Fibroblast of upper back skin (primary cell): ENCODE results near the gene CER1.
"Not testable (repeated sequence)": the region's sequence is repeated elsewhere in the genome, so short reads cannot be mapped to it uniquely, and the experiment has no call there.

ENCODE experiments used
- DNase-seq: peaks from one replicate; pipeline ENCODE4 v3.0.0-alpha.2; 2013

CER1 gene

DNA sequence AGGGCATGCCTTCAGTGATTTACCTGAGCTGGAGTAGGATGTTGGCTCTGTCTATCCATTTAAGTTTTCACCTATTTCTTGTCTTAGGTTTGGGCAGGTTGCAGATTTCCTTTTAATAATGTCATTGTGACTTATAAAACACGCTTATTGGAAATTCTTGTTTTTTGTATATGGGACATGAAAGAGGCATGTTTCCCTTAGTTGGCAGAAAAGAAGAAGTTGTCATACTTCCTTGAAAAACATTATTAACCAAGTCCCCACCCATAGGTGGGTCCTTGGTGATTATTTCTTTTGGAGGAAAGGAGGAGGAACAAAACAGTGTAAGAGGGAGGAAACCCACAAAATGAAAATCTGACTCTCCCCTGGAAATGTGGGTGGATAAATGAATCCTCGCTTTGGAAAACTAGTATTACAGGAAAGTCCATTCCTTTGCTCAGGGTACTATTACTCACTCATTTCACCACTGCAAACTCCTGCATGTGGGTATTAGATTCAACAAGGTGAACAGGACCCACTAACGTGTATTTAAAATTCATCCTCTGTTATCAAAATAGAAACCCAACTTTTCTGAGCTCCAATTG is 9.3 kb downstream of the CER1 start:
- no peak for DNase-seq

DNA sequence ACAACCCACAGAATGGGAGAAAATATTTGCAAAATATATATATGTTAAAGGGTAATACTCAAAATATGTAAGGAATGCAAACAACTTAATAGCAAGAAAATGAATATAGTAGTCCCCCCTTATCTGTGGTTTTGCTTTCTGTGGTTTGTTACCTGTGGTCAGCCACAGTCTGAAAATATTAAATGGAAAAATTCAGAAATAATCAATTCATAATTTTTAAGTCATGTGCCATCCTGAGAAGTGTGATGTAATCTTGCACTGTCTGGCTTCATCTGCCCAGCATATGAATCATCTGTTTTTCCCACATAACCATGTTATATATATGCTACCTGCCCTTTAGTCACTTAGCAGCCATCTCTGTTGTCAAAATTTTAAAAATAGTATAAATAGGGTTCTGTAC is 11.7 kb downstream of the CER1 start:
- peak; percentile 89 for DNase-seq

DNA sequence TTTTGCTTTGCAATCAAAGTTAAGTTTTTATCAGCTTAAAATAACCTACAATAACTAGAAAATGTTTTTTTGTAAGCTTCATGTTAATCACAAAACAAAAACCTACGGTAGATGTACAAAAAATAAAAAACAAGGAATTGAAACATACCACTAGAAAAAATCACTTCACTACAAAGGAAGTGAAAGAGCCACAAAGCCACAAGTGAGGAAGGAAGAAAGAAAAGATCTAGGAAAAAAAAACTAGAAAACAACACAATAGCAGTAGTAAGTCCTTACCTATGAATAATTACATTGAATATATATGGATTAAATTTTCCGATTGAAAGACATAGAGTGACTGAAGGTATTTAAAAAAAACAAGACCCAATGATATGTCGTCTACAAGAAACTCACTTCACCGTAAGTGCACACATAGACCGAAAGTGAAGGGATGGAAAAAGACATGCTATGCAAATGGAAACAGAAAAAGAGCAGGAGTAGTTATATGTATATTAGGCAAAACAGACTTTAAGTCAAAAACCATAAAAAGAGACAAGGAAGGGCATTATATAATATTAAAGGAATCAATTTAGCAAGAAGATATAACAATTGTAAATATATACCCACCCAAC is 15.9 kb downstream of the CER1 start:
- no peak for DNase-seq

DNA sequence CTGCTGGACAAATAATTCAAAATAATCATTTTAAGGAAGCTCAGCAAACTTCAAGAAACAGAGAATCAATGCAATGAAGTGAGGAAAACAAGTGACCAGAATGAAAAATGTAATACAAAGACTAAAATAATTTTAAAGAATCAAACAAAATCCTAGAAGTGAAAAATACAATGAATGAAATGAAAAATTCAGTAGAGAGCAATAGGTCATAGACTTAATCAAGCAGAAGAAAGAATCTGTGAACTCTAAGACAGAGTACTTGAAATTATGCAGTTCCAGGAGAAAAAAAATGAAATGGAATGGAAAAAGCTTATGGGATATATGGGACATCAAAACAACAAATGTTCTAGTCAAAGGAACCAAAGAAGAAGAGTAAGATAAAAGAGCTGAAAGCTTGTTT is 17.5 kb downstream of the CER1 start:
- no peak for DNase-seq

DNA sequence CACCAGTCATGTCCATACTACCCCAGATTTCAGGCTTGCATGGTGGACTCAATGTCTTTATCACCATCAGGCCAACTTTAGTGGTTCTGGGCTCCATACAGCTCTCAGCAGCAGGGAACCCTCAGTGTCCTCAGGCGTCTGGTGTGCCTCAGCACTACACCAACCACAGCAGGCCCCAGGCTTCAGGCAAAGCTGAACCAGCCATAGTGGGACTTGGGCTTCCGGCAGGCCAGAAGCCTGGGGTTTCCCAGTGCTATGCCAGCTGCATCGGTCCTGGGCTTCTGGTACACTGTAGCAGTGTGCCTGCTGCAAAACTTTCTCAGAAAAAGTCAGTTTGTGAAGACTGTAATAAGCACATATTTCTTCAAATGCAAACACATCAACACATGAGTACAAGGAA is 18.3 kb downstream of the CER1 start:
- DNase-seq, result no peak

DNA sequence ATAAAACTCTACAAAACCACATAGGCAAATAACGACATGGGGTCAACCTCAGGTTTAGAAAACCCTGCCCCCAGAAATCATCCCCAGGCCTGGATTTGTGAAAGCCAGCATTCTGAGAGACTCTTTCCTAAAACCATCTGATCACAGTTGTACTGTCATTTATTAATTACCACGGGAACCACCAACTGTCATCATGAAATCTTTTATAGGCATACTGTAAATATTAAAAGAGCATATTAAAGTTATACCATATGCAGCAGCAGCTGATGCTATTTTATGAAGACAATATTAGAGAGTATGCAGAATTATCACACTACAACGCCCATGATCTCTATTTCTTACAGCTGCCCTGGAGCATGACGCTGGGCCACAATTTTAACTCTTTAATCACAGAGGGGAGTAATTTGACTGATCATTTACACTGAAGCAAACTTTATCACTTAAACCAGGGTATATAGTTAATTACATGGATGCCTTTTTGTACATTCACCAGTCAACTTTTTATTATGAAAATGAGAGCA is 20.3 kb downstream of the CER1 start:
- DNase-seq, result no peak

DNA sequence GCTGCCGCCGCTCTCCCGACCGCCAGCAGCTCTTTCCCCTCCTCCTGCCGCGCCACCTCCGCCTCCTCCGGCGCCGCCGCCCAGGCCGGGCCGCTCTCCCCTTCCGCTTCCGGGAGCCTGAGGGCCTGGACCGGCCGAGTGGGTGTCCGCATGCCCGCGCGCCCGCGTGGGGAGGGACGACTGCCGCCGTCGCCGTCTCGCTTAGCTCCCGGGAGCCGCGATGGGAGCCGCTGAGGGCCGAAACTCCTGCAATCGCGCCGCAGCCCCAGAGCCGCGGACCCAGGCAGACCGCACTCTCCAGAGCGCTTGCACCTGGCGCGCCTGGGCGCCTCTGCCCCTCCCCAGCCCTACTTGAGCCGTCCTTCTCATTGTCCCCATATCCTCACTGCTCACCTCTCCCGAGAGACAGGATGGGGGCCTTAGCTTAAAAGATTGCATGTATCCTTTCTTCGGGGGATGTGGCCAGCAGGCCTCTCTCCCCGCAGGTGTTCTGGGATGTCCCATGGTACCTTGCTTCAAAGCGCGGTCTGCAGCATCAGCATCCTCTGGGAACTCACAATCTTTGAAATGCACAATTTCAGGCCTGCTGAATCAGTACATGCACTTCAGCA is 29.2 kb downstream of the CER1 start, which contains the start of gene ZDHHC21:
TSS of gene ZDHHC21 (minus strand) at position 182 of the 611 bp plus-strand sequence. CDS start 19,092 bp downstream, outside the sequence.
- DNase-seq, result peak; percentile 56

DNA sequence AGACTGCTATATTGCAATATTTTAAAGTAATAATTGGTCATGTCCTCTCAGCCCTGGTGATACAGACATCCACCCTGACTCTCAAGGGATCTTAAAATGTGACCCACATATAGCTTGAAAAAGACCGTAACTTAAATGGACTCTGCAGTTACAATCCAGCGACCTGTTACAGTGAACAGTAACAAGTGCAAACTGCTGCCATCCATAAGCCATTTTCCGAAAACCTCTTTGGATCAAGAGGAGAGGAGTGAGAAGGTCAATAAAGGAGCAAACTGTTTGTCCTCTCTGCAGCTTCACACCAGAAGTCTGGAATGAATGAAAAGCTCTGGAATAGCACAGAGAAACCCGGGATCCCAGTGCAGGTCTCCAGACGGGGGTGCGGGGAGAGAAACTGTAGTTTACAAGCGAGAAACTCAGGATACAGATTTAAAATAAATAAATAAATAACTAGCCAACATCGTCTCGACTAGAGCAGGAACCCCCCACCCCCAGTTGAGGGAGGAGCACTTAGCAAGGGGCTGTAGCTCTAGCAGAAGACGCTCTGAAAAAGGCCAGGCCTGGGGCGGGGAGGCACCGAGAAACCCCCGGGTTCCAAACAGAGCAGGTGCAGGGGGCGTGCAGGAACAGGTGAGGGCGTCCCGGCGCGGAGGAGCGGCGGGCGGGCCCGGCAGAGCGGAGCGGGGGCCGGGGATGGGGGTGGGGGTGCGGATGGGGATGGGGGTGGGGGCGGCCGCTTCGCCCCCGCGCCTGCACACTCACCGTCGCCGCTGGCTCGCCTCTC is 29.9 kb downstream of the CER1 start:
- DNase-seq, result peak; percentile 13

DNA sequence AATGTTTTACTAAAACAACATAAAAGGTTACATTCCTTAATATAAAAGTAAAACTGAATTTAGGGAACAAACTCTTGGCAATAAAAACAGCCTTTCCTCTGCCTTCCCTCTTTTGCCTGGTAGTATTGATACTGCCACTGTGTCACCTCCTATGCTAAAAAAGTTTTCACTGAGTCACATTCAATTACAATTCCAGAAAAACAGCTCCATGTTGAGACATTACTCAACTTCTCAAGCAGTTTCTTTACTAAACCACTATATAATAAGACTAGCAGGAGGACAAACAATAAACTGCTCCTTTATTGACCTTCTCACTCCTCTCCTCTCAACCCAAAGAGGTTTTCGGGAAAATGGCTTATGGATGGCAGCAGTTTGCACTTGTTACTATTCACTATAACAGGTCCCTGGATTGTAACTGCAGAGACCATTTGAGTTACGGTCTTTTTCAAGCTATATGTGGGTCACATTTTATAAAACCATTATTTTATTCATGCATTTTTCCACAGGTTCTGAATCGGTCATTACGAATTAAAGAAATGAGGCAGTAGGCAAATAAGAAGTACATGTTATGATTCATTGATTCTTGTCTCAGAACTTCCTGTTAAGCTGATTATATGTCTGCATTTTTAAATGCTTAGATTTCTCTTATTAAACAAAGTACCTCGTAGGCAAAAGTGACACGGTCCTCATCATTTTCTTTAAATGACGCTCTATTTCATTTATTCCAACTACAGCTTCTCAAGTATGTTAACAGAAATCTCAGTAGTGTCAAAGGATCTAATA is 31.4 kb downstream of the CER1 start:
- no peak for DNase-seq

DNA sequence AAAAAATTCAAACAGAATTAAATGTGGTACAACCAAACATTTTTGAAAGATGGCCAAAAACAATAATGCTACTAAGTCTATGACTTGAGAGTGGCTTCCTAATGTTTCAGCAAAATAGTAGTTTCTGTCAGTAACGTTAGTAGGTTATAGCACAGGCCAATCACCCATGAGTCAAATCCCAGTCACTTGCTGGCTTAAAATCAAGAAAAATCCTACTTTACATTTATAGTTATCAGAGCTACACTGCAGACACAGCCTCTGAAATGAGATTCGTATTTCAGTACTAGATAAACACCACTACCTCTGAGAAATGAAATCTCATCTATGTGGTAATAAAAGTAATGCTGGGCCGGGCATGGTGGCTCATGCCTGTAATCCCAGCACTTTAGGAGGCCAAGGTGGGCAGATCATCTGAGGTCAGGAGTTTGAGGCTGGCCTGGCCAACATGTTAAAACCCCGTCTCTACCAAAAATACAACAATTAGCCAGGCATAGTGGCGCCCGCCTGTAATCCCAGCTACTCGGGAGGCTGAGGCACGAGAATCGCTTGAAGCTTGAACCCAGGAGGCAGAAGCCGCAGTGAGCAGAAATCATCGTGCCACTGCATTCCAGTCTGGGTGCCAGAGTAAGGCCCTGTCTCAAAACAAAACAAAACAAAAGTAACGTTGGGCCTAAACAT is 35.4 kb downstream of the CER1 start:
- DNase-seq, result peak; percentile 85

DNA sequence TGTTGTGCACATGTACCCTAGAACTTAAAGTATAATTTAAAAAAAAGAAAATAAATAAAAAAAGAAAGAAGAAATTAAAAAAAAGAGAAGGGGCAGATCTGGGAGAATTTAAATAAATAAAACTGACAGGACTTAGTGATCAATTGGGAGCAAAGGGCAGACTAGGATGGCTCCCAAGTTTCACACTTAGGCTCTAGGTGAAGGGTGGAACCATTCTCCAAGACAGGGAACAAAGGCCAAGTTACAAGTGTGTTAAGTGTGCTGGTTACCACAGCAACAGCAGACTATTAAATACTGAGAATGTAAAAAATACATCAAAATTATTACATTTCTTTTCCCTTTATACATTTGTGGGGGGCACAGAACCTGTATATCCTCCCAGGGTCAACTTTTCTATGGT is 36.4 kb downstream of the CER1 start:
- no peak for DNase-seq

DNA sequence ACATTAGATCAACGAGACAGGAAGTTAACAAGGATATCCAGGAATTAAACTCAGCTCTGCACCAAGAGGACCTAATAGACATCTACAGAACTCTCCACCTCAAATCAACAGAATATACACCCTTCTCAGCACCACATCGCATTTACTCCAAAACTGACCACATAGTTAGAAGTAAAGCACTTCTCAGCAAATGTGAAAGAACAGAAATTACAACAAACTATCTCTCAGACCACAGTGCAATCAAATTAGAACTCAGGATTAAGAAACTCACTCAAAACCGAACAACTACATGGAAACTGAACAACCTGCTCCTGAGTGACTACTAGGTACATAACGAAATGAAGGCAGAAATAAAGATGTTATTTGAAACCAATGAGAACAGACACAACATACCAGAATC is 39.9 kb downstream of the CER1 start:
- DNase-seq, result not testable (repeated sequence)

DNA sequence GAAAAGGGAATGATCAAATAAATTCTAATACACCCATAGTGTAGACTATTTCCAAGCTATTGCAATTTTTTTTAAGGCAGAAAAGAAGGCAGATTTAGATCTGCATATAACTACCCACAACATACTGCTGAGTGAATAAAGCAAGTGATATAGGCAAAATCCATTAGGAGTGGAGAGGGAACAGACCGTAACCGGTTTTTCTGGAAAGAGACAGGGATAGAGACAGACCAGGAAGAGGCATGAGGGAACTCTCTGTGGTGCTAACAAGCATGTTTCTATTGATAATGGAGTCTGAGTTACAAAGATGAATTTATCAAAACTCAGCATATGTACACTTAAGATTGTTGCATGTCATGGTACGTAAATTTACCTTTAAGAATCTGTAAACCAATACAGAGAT is 43.8 kb downstream of the CER1 start:
- DNase-seq, result no peak

DNA sequence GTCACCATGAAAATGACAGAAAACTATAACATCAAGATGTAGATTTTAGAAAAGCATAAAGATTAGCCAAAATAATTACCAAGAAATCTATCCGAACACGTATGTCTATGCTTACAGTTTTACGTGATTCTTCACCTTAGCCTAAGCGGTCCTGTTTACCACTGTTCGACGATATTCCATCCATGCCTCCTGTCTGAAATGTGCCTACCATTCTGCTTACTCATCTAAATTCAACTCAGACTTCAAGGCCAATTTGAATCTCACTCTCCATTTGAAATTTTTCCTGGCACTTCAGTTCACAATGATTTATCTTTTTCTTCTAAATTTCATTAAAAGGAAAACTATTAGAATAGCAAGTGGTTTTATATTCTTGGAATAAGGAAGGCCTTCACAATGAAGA is 44.7 kb downstream of the CER1 start:
- DNase-seq, result no peak

DNA sequence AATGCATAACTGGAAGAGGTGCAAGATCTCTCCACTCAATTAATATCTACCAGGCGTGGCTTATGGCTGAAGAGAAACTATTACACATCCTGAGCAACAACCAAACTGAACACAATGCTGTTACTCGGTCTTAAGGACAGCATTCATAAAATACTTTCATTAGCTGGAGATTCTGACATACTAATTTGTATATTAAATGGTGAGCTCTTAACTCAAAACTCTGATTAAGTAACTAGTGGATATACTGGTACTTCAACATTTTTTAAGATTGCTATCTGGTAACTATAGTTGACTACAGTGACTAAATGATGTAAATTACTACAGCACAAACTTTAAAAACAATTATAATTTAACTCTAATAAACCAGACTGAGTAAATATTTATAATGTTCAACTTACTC is 45.1 kb downstream of the CER1 start:
- DNase-seq, result no peak

DNA sequence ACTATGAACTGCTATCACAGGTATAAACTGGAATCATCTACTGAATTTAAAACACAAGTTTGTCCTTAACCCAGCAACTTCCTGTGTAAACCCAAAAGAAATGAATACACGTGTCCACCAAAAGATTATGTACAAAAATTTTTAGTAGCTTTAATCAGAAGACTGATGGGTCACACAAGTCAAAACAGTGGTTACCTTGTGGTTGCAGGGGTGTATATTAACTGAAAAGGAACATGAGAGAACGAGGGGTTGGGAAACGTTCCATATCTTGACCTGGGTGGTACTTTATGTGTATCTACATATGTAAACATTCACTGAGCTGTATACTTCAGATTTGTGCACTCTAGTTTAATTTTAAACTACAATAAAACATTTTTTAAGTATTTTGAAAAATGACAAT is 47.9 kb downstream of the CER1 start:
- no peak for DNase-seq

DNA sequence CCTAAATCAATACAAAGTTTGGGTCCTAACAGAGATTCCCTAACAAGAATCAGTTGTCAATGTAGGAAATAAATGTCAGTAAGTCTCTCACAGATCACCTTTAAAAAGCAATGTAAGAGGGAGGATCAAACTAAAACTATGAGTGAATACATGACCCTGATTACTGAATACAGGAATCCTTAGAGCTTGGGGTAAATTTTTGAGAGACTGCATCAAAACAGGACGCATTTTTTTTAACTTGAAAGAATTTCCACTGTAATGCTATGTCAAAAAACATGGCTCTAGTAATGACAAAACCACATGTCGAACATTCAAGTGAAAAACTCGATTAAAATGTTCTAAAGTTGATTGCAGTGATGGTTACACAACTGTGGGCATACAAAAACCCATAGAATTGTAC is 51.2 kb downstream of the CER1 start:
- no peak for DNase-seq

DNA sequence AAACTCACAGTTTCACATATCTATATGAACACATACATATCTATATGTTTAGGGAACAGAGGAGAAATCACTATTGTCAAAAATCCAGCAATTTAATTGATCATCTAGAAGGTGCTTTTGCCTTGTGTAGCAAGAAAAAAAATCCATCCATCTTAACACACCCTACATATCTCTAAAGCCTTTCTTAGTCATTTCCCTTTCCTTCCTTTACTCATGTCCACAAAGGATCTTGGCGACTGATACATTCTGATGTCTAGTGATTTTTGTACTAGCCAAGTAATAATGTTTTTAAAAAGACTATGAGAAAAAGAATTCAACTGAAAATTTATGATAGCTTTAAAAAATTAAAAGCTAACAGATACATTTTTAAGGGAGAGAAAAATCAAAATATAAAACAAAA is 51.8 kb downstream of the CER1 start:
- DNase-seq, result no peak
